GM18511 (cell line): ENCODE measurements around the gene SMIM14.
"Not testable (repeated sequence)": the region's sequence is repeated elsewhere in the genome, so short reads cannot be mapped to it uniquely, and the experiment has no call there.

Experiments
- ATAC-seq: cut with Tn5 transposase; IDR thresholded peaks from one replicate; pipeline ENCODE4 v1.9.1; 2021; ENCODE audit warnings: mild to moderate bottlenecking, moderate library complexity; ENCODE audit not compliant: unreplicated experiment

The SMIM14 gene

GRCh38 chr4:39505581-39505980, 133.1 kb downstream of the SMIM14 start:
- no peak for ATAC-seq

GRCh38 chr4:39504538-39504937, 134.1 kb downstream of the SMIM14 start:
- no peak for ATAC-seq

GRCh38 chr4:39502664-39503035, 136.0 kb downstream of the SMIM14 start:
- not testable (repeated sequence) for ATAC-seq

- ATAC-seq, result no peak
Measured at GRCh38 chr4:39502019-39502663, 136.5 kb downstream of the SMIM14 start.

- no peak for ATAC-seq
Measured at GRCh38 chr4:39498727-39499020, 140.0 kb downstream of the SMIM14 start.

GRCh38 chr4:39497909-39498726, 140.5 kb downstream of the SMIM14 start:
- ATAC-seq, result no peak
